ENCODE data around the gene UBE2E2. TPM values are rescaled to one million over a fixed set of nuclear protein-coding genes. Genes with fewer than 3 reads are reported as not detected.

Gene UBE2E2
- total RNA-seq, 2 experiments from 2014 or later = 41.1 to 48.8 TPM

DNA sequence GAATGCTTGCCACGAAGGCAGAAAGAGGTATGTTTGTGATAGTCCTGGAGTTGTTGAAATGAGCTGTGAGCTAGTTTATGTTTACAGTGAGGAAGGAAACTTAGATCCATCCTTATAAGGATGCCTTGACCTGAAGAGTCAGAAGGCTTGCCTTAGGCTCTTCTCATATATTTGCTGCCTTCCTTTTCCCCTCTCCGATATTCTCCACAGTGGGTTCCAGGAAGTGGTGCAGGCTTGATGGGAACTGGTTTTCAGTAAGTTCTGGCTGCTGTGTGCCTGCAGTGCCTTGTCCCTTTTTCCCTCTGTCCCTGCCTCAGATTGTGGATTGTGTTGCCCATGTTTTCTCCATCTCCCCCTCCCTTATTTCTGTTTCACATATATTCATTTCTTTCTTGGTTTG is 315.3 kb downstream of the UBE2E2 start:
- Histone ChIP-seq H3K4me3 (ENCODE audit: low read depth, low read length, poor library complexity, severe bottlenecking) (no peak overlapping the region), H3K9me2 (ENCODE audit: insufficient read depth, low read length) (no peaks in the 10 kb centered on the region), H2AFZ (ENCODE audit: low read length) (peak overlapping the region; percentile 35; the same call in 1 of the 2 replicates), H3K27ac (ENCODE audit: low read depth, low read length, poor library complexity, severe bottlenecking) (no peak overlapping the region), H3K4me1 (ENCODE audit: insufficient read depth, low read length, poor library complexity, severe bottlenecking) (peaks cover 52% of the 10 kb centered on the region), H3K36me3 (ENCODE audit: insufficient read depth, low read length) (no peaks in the 10 kb centered on the region; the same call in 1 of the 2 replicates), H3K4me2 (ENCODE audit: low read length) (peak overlapping the region; percentile 70), H4K20me1 (ENCODE audit: insufficient read depth, low read length) (no peaks in the 10 kb centered on the region), H3K9me3 (ENCODE audit: low read length) (no peaks in the 10 kb centered on the region), H3K79me2 (ENCODE audit: insufficient read depth, low read depth, low read length) (no peaks in the 10 kb centered on the region)
- no TSS peak for BruUV-seq (replicated peaks)
- TF ChIP-seq EZH2phosphoT487 (IDR thresholded peaks at IDR 0.05; ENCODE audit: borderline replicate concordance, low read depth, low read length) (no peak), CTCF (conservative IDR thresholded peaks at IDR 0.05; ENCODE audit: low read length) (no peak)
- ChIA-PET POLR2A (interaction anchor here (0.6 to 2.4 kb wide), 13 partner anchors 7 to 567 kb away, joined by 3 to 15 read pairs (median 4); no protein-coding TSS in a partner anchor), CTCF (ENCODE audit: unreplicated experiment) (no interaction called here)
- no peak for DNase-seq (ENCODE audit: low spot score)
- intact Hi-C loops (cut with micrococcal nuclease; ENCODE audit: unreplicated experiment) = loop anchor here (2.0 to 5.0 kb wide), 3 partner anchors 78 to 289 kb away; partner anchors contain the start of gene UBE2E1

- Histone ChIP-seq H3K9me3 (ENCODE audit: low read length) (no peaks in the 10 kb centered on the region), H4K20me1 (ENCODE audit: insufficient read depth, low read length) (no peaks in the 10 kb centered on the region), H3K79me2 (ENCODE audit: insufficient read depth, low read depth, low read length) (no peaks in the 10 kb centered on the region), H3K36me3 (ENCODE audit: insufficient read depth, low read length) (no peaks in the 10 kb centered on the region; the same call in 1 of the 2 replicates), H2AFZ (ENCODE audit: low read length) (peak overlapping the region; percentile 37; the same call in 1 of the 2 replicates), H3K4me1 (ENCODE audit: insufficient read depth, low read length, poor library complexity, severe bottlenecking) (peaks cover 63% of the 10 kb centered on the region), H3K9me2 (ENCODE audit: insufficient read depth, low read length) (no peaks in the 10 kb centered on the region), H3K4me3 (ENCODE audit: low read depth, low read length, poor library complexity, severe bottlenecking) (peak overlapping the region; percentile 8), H3K27ac (ENCODE audit: low read depth, low read length, poor library complexity, severe bottlenecking) (peak overlapping the region; percentile 47), H3K4me2 (ENCODE audit: low read length) (peak overlapping the region; percentile 70)
- DNase-seq (ENCODE audit: low spot score) = peak; percentile 72
- ChIA-PET CTCF (ENCODE audit: unreplicated experiment) (interaction anchor here (0.6 to 1.2 kb wide), 2 partner anchors 69 to 288 kb away, joined by 3 read pairs; no protein-coding TSS in a partner anchor), POLR2A (interaction anchor here (0.6 to 2.9 kb wide), 28 partner anchors 8 to 194 kb away, joined by 3 to 15 read pairs (median 4); no protein-coding TSS in a partner anchor)
- TF ChIP-seq EZH2phosphoT487 (IDR thresholded peaks at IDR 0.05; ENCODE audit: borderline replicate concordance, low read depth, low read length) = no peak
- TF ChIP-seq CTCF (conservative IDR thresholded peaks at IDR 0.05; ENCODE audit: low read length) = no peak
- intact Hi-C loops (cut with micrococcal nuclease; ENCODE audit: unreplicated experiment) = loop anchor here (2.0 to 5.0 kb wide), 4 partner anchors 79 to 288 kb away; partner anchors contain the start of gene UBE2E1
- BruUV-seq (replicated peaks) = no TSS peak
Observed at GRCh38 chr3:23519314-23520208, 316.4 kb downstream of the UBE2E2 start.

Measured in OCI-LY7 (cell line).